Stimulated activated CD8-positive, alpha-beta memory T cell treated with anti-CD3 and anti-CD28 coated beads, Interleukin-12 subunit alpha, Interleukin-12 subunit beta, amount 100 ng/mL, for 24 hours (primary cell): ENCODE data around the gene PGAM2.
"Not testable (repeated sequence)": the region's sequence is repeated elsewhere in the genome, so short reads cannot be mapped to it uniquely, and the experiment has no call there.

Source experiments
- DNase-seq: peaks from one replicate; pipeline ENCODE4 v3.0.0-alpha.2; 2020; ENCODE audit errors: extremely low read depth

The PGAM2 gene

DNA sequence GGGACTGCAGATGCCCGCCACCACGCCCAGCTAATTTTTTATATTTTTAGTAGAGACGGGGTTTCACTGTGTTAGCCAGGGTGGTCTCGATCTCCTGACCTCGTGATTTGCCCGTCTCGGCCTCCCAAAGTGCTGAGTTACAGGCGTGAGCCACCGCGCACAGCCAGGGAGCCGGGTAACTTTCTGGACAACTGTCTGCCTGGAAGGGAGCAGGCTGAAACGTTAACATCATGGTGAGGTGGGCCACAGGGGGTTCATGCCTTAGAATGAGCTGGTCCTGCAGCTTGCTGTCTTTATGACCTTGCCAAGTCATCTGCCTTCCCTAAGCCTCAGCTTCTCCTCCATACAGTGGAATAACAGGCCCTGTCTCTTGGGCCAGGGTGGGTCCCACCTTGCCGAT lies 34.0 kb downstream of the PGAM2 start:
- not testable (repeated sequence) for DNase-seq

DNA sequence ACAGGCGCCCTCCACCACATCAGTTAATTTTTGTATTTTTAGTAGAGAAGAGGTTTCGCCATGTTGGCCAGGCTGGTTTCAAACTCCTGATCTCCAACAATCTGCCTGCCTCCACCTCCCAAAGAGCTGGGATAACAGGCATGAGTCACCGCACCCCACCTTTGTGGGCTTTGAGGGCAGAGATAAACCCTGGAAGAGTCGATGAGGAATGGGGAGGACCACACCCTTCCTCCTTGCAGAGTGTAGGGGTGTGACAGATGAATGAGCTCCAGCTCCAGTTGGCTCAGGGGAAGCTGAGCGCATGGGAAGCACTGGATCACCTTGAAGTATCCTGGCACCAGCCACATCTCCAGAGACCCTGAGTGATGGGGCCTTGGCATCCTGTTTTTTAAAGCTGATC lies 35.3 kb downstream of the PGAM2 start:
- DNase-seq: not testable (repeated sequence)

DNA sequence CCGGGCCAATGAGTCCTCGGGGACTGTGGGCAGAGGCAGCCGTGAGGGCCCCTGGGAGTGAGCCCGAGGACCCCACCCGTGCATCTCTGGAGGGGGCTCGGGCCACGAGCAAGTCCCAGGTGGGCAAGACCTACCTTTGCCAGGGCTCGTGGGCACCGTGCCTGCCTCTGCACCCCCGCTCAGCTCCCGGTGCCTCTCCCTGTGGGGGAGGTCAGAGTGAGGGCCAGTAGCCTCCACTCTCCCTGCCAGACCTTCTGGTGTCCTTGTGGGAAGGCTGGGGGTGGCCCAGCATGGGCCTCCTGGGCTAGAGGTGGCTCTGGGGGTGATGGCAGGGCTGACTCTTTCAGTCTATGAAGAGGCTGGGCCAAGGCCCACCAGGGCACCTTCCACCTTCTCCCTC lies 35.9 kb downstream of the PGAM2 start:
- DNase-seq: not testable (repeated sequence)

DNA sequence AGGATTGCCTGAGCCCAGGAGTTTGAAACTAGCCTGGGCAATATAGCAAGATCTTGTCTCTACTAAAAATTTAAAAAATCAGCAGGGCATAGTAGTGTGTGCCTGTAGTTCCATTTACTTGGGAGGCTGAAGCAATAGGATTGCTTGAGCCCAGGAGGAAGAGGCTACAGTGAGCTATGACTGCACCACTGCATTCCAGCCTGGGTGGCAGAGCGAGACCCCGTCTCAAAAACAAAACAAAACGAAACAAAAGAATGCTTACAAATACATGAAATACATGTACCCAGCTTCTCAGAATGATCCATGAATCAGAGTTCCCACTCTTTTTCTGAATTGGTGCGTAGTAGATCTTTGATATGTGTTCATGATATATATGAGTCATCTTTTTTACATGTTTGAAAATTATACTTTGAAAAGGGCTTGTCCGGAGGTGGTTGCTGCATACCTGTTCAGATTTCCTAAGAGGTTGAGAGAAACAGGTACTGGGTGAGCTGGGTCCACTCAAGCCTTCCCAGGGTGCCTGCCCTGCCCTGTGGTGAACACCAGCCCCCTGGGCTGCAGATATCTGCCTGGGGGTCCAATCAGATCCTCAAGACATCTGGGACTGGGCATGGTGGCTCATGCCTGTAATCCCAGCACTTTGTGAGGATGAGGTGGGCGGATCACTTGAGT lies 42.4 kb downstream of the PGAM2 start:
- DNase-seq: not testable (repeated sequence)

DNA sequence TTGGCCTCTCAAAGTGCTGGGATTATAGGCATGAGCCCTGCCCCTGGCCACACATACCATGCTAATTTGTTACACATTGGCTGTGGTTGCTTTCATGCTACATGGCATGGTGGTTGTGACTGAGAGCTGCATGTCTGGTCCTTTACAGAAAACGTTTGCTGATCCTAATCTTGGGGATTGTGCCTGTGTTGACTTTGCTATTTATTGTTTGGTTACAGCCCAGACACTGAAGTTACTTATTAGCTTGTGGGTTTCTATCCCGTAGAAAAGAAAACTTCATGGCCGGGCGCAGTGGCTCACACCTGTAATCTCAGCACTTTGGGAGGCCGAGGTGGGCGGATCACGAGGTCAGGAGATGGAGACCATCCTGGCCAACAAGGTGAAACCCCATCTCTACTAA lies 43.3 kb downstream of the PGAM2 start:
- DNase-seq: not testable (repeated sequence)

DNA sequence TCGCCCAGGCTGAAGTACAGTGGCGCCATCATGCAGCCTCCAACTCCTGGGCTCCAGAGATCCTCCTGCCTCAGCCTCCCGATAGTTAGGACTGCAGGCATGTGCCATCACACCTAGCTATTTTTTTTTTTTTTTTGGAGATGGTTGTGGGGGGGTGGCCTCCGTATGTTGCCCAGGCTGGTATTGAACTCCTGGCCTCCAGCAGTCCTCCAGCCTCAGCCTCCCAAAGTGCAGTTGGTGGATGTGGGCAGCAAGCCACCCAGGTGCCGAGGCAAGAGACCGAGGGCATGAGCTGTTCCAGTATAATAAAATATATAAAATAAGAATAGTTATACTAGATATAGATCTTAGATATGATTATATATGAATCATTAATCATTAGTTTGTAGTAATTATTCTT lies 45.5 kb downstream of the PGAM2 start:
- DNase-seq: not testable (repeated sequence)

DNA sequence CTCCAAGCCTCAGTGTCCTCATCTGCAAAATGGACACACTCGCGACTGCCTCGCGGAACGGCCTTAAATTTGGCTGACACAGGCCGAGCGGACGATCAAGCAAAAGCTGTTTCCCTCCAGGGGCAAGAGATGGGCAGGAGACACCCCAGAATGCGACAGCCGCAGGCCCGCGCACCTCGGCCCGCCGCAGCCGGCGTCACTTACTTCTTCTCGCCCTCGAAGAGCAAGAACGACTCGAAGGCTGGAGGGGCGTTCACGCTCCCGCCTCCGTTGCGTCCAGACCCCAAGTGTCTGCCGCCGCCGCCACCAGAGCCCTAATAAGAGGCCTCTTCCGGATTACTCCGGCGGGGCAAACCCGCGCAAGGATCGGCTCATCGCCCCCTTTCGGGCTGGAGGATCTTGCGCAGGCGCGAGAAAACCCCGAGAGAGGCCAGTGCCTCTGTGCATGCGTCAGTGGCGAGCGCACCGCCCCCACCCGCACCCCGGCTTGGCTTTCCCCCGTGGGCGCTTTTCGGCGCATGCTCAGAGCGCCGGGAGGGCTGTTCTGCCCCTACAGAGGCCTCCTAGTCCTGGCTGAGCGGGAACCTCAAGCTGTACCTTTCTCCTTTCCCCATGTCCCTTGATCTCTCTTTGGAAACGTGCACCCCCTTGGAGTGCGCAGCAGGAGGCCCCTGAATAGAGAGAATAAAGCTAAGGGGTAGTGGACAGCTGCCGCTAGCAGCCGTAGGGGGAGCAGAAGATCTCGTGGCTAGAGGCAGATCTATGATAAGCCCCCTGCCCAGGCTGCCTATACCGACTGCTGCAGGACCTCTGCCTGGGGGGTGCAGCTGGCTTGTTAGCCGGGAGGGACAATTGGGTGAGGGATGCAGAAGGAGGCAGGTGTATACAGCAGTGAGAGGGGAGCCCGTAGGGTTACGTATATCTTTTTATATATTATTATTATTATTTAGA lies 46.2 kb downstream of the PGAM2 start:
- DNase-seq: peak; percentile 91

DNA sequence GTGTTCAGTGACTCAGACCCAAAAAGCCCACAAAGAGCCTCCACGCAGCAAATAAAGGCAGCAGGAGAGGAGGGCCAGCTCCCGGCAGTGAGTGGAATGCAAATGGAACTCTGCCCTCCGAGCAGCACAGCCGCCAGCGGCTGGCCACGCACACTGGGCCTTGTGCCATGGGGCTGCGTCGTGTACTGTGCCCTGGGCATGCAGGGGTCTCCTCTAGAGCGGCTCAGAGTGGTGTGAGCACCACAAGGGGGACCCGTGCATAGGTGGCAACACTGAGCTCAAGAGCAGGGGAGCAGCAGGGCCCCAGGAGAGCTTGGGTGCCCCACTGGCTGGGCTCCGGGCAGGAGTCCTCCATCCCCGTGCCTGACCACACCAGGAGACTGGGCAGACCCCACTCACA lies 50.3 kb downstream of the PGAM2 start:
- not testable (repeated sequence) for DNase-seq
